ENCODE data around the gene WDR7.

Gene WDR7

DNA sequence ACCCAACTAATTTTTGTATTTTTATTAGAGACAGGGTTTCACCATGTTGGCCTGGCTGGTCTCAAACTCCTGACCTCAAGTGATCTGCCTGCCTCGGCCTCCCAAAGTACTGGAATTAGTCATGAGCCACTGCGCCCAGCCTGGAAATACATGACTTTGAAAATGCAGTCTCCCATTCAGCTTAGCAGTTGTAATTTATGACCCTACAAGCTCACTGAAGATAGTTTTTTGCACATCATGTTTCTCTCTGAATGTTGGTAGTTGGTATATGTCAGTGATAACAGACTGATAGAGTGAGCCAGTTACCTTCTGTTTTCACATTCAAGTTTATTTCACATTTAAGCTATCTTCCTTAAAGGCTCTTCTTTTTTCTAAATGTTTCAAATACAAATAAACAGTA is 7.1 kb downstream of the WDR7 start:
- DNase-seq, result no peak

- no peak for DNase-seq
Measured at GRCh38 chr18:56659111-56659510, 8.0 kb downstream of the WDR7 start.

DNA sequence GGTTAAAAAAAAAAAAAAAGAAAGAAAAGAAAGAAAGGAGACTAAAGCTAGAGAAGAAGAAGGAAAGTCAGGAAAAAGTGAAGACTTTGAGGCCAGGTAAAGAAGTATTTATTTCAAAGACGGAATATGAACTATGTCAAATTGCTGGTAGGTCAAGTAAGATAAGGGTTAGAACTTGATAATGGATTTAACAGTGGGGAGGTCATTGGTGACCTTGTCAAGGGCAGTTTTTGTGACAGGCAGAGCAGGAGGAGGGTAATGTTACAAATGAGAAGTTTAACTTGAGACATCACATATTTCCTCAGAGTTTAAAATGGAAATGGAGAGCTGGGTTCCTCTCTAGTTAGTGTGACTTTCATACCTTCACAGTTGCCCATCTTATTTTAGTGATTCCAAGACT is 9.5 kb downstream of the WDR7 start:
- DNase-seq, result peak in 1 of 2 donors; percentile 7

DNA sequence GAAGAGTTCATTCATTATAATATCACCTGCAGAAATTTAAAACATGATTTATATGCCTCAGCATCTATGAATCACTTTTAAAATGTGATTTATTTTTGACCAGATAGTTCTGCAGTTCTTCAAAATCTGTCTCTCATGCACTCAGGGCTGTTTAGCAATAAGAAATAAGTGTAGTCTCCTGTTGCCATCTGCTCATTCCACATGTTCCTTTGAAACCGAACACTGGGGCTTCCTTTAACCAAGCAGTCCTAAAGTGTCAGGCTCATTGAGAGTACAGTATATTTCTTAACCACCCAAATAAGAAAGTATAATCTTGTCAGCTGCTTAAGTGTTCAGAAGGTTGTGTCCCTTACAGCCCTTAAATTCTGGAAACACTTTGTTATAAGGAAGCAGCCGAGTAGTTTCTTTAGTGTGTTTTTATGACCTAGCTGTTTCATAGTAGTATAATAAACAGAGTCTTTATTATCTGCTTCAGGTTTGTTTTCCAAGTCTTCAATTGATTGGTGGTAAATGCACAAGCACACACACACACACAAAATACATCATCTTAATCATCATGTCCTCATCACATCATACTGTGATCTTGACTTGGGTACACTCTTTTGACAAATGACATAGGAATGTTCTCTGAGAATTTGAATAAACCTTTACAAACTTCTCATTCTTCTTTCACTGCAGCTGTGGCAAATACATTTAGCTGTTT is 10.4 kb downstream of the WDR7 start:
- no peak for DNase-seq

GRCh38 chr18:56662063-56662408 is 10.9 kb downstream of the WDR7 start:
- DNase-seq, result no peak

DNA sequence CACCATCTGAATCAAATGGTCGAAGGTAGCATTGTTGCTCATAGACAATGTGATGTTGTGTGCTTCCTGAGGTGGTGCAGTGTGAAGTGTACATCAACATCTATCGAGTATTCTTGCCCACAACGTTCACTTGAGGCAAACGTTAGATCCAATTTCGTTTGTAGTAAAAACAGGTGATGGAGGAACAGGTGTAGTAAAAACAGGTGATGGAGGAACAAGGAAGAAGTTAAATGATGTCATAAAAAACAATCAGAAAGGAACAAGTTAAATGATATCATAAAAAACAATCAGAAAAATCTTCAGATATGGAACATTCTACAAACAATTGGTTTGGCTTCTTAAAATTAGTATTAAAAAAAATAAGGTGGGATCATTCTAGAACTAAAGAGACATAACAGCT is 11.3 kb downstream of the WDR7 start:
- no peak for DNase-seq

GRCh38 chr18:56662902-56663301 is 11.7 kb downstream of the WDR7 start:
- no peak for DNase-seq

- DNase-seq, result no peak
Measured at GRCh38 chr18:56672391-56672790, 21.2 kb downstream of the WDR7 start.

- DNase-seq, result no peak
Measured at GRCh38 chr18:56672981-56673380, 21.8 kb downstream of the WDR7 start.

DNA sequence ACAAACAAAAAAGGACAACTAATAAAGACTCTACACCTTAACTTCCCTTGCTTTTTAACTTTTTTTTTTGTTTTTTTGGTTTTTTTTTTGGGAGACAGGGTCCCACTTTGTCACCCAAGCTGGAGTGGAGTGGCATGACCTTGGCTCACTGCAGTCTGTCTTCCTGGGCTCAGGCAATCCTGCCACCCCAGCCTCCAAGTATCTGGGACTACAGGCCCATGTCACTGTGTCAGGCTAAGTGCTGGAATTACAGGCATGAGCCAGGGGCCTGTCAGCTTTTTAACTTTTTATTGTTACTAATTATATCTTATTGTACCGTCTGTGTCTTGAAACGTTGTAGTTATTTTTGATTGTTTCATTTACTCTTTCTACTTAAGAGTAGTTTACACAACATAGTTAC is 25.5 kb downstream of the WDR7 start:
- DNase-seq, result no peak

- DNase-seq, result no peak
Measured at GRCh38 chr18:56678836-56679565, 27.8 kb downstream of the WDR7 start.

DNA sequence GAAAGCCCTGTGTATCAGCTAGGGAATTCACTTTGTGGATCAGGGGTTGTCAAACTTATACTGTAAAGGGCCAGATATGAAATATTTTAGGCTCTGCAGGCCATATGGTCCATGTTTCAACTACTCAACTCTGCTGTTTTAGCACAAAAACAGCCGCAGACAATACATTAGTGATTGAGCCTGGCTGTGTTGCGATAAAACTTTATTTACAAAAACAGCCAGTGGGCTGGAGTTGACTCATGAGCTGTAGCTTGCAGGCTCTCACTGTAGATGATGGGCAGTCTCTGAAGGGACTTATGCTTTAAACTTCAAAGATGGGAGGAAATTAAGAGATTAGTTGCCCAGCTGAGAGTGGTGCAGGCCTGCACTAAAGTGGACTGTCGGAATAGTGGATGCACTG is 33.1 kb downstream of the WDR7 start:
- no peak for DNase-seq

- DNase-seq, result no peak
Measured at GRCh38 chr18:56691530-56691929, 40.4 kb downstream of the WDR7 start.

DNA sequence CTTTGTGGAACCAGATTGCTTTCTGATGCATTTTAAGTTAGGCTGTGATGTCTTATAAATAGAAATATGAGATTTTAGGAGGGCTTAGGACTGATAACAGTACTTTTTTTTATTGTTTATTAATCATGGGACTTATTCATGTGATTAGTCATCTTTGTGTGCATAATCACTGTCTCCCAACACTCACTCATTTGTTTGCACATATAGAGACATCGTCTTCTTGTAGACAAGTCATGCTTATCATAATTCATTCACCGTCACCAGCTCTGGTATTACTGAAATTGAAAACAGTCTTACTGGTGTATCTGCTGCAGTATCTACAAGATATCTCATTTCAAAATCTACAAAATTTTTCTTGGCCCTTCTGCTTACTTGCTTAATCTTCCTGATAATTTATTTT is 45.8 kb downstream of the WDR7 start:
- no peak for DNase-seq

DNA sequence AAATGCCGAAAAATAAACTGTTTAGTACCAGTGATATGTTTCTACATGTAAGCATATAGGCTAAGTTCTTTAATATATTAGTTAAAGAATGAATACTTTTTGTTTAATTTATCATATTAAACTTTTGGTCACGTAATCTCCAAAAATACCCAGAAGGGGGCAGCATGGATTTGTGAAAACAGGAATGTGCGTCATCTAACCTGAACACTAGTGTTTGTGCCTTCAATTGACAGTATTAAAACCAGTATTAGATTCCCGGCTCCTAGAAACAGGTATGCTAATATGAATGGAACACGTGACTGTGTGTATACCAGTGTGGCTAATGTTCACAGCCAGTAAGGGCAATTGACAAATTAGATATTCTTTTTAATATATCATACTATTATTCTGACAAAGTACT is 51.8 kb downstream of the WDR7 start:
- DNase-seq, result peak; percentile 37 to 53

- DNase-seq, result peak; percentile 39 to 50
Measured at GRCh38 chr18:56709463-56709862, 58.3 kb downstream of the WDR7 start.

- DNase-seq, result no peak
Measured at GRCh38 chr18:56711708-56712445, 60.7 kb downstream of the WDR7 start.

DNA sequence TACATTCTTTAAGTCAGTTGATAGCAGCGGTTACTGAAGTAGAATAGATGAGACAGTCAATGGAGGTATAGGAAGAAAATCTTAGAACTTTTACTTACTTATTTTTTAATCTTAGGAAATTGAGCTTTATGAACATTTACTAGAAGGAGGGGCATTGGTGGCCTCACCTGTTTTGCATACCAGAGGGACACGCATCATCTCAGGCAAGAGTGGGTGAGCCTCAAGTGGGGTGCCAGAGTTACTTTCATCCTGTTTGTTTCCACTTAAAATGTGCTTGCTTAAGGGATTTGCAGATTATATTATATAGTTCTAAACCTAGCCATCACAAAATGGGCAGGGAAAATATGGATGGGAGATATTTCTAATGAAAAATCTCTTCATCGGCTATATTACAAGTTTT is 61.6 kb downstream of the WDR7 start:
- DNase-seq, result no peak

- DNase-seq, result no peak
Measured at GRCh38 chr18:56715121-56715520, 64.0 kb downstream of the WDR7 start.

GRCh38 chr18:56716692-56717146 is 65.6 kb downstream of the WDR7 start:
- DNase-seq, result no peak

GRCh38 chr18:56721031-56721430 is 69.9 kb downstream of the WDR7 start:
- no peak for DNase-seq

DNA sequence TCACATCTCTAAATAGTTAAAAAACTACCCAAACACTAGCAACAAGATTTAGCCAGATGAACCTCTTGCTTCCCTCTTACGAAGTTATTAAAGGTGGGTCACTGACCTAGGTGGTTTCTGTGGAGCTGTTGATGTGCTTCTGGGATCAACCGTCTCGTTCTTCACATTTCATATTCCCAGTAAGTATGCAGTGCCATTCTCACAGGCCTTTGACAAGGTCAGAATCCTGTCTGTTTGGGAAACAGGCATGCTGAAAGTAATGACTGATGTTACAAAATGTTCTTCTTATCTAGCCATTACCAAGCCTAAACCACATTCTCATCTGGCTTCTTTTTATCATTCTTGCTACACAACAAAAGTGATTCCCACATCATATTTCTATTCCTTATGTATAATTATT is 70.3 kb downstream of the WDR7 start:
- no peak for DNase-seq

GRCh38 chr18:56722518-56722917 is 71.4 kb downstream of the WDR7 start:
- no peak for DNase-seq

DNA sequence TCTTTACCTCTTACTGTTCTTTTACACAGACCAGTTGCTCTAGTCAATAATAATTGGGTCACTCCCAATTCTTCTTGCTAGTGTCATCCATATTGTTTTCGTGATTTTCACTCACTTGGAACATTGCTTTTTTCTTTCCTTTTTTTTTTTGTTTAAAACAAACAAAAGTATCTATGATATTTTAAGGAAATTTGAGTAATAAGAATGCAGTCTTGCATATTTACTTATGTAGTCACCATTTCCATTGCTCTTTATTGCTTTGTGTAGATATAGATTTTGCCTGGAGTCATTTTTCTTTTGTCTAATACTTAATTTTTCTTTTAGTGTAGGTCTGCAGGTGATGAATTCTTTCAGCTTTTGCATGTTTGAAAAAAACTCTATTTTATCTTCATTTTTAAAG is 71.9 kb downstream of the WDR7 start:
- no peak for DNase-seq

Data from inflammatory macrophage (primary cell).